Upper lobe of left lung (tissue), 6 donors: ENCODE results near the gene ADAMTSL4. TPM values are rescaled to one million over a fixed set of nuclear protein-coding genes. Genes with fewer than 3 reads are reported as not detected.
"Not testable (repeated sequence)": the region's sequence is repeated elsewhere in the genome, so short reads cannot be mapped to it uniquely, and the experiment has no call there.

Experiments used
- ATAC-seq, 2 donors: fragments of 200-7000 bp; cut with Tn5 transposase; one replicate each; pipeline ENCODE4 v1.9.1; 2022; ENCODE audit warnings: mild to moderate bottlenecking in 2 of 2, moderate library complexity in 2 of 2; ENCODE audit not compliant: low FRiP score in 2 of 2
- DNase-seq, 2 donors: peaks; one replicate each; pipeline ENCODE4 v3.0.0-alpha.2; 2019 to 2020
- H3K27ac ChIP-seq, 4 donors: fragments of 200-600 bp; sonication (generic); one replicate each; pipeline ENCODE4 v1.5.1; 2016 to 2019
- H3K27me3 ChIP-seq, 4 donors: fragments of 200-600 bp; sonication (generic); one replicate each; pipeline ENCODE4 v1.5.1; 2017 to 2019
- H3K36me3 ChIP-seq, 4 donors: fragments of 200-600 bp; sonication (generic); one replicate each; pipeline ENCODE4 v1.5.1; 2016 to 2019
- H3K4me1 ChIP-seq, 4 donors: fragments of 200-600 bp; sonication (generic); one replicate each; pipeline ENCODE4 v1.5.1; 2018 to 2019
- H3K4me3 ChIP-seq, 4 donors: fragments of 200-600 bp; sonication (generic); one replicate each; pipeline ENCODE4 v1.5.1; 2017 to 2019; ENCODE audit warnings: mild to moderate bottlenecking in 2 of 4, moderate library complexity in 1 of 4
- H3K9me3 ChIP-seq, 4 donors: fragments of 200-600 bp; sonication (generic); one replicate each; pipeline ENCODE4 v1.5.1; 2018 to 2019
- EP300 ChIP-seq, 4 donors: sonication (generic); formaldehyde crosslinking; IDR thresholded peaks; one replicate each; pipeline ENCODE4 v1.5.1; 2017; ENCODE audit warnings: antibody characterized with exemption in 4 of 4, control low read depth in 2 of 4
- POLR2A ChIP-seq, 4 donors: fragments of 450-650 bp; IDR thresholded peaks; one replicate each; pipeline ENCODE4 v1.5.1; 2016 to 2017; ENCODE audit warnings: antibody characterized with exemption in 4 of 4, mild to moderate bottlenecking in 2 of 4
- POLR2AphosphoS5 ChIP-seq, 2 donors: sonication (generic); formaldehyde crosslinking; IDR thresholded peaks; one replicate each; pipeline ENCODE4 v1.5.1; 2017; ENCODE audit warnings: antibody characterized with exemption in 2 of 2
- WGBS, 2 donors: methylation state at CpG; one replicate each; pipeline ENCODE4 v1.1.5; 2017 to 2018; 5-methylcytosine and 5-hydroxymethylcytosine counted together
- total RNA-seq, 6 donors: library from RNA; depleted of rRNA in 4 of 6; stranded (reverse); fragments of >200 nt in 4 of 6; gene quantifications; one replicate each; pipeline versions ENCODE4 v1.1.0 to v1.2.1, GENCODE V29; 2016 to 2021
- TF ChIP-seq, protein P1 (sequence below), 6 experiments: fragments of 450-650 bp in 4 of 6; fragments of 200-600 bp in 2 of 6; sonication (generic) in 2 of 6; IDR thresholded peaks; one replicate each; pipeline ENCODE4 v1.5.1; 2016 to 2019; ENCODE audit warnings: antibody characterized with exemption in 6 of 6
- donor health status: DM: no; HTN: no; CAD: no; lungs with moderate emphysema.
- donor health status: DM: no; HTN: yes; CAD: no; lungs with severe emphysema.

Gene ADAMTSL4
- total RNA-seq, 6 donors from 2014 or later, result 40.3 to 169 (median 139) TPM

DNA sequence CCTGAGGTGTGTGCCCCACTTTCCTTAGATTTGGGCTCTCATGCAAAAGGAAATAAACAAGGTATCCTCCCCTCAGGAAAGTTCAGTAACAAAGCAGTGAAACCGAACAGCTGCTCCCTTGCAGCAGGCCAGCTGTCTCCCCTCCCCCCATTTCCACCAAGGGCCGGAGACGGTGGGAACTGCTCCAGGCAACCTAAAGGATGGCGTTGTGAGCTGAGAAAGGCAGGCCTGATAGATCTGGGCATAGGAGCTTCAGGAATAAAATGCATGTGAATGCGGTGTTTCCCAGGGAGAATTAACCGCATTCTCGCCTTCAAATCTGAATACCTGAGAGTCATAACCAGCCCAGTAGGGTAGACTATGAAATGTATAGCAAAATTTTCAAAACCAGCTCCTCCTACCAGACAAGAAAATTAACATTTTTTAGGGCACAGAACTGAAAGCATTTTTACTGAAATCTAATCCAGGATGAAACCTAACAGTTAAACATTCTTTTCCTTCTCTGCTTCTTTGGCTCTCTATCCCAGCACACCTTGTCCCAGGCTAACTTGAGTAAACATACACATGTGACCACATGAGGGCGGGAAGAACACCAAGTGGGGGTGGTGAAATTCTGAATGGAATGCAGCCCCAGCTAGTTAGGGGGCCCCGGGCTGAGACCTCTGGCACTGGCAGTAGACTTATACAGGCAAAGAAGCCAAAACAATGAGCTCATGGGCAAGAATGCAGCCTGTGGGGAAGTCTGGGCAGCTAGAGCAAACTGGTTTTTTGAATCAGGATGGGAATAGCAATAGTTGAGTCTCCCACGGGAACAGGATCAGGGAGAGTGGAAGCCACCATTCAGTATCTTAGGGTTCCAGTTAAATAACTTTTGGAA is 18.7 kb downstream of the ADAMTSL4 start:
- peak overlapping the region in 3 of 4 donors; percentile 22 to 47 (median 39) for H3K4me3 ChIP-seq
- ATAC-seq (peak; percentile 56 to 85), DNase-seq (peak in 1 of 2 donors; percentile 95)
- H3K4me1 ChIP-seq, result peaks cover 95 to 100% (median 99%) of the 10 kb centered on the region in 4 donors
- TF ChIP-seq POLR2A (IDR thresholded peaks at IDR 0.05), result peak in 2 of 4 donors; percentile 47 to 63
- peak; percentile 88 to 92 for TF ChIP-seq POLR2AphosphoS5 (IDR thresholded peaks at IDR 0.05)
- peak; percentile 63 to 99 (median 88) for TF ChIP-seq EP300 (IDR thresholded peaks at IDR 0.05)
- TF ChIP-seq, protein P1, sequence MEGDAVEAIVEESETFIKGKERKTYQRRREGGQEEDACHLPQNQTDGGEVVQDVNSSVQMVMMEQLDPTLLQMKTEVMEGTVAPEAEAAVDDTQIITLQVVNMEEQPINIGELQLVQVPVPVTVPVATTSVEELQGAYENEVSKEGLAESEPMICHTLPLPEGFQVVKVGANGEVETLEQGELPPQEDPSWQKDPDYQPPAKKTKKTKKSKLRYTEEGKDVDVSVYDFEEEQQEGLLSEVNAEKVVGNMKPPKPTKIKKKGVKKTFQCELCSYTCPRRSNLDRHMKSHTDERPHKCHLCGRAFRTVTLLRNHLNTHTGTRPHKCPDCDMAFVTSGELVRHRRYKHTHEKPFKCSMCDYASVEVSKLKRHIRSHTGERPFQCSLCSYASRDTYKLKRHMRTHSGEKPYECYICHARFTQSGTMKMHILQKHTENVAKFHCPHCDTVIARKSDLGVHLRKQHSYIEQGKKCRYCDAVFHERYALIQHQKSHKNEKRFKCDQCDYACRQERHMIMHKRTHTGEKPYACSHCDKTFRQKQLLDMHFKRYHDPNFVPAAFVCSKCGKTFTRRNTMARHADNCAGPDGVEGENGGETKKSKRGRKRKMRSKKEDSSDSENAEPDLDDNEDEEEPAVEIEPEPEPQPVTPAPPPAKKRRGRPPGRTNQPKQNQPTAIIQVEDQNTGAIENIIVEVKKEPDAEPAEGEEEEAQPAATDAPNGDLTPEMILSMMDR (IDR thresholded peaks at IDR 0.05), result peak in 1 of 6 experiments; percentile 7
- peaks cover 0 to 31% (median 19%) of the 10 kb centered on the region in 4 donors for H3K36me3 ChIP-seq
- 1 to 2% methylated on average over 10 of the region's 10 CpGs for WGBS, 2 donors
- no peaks in the 10 kb centered on the region for H3K27me3 ChIP-seq
- peak overlapping the region; percentile 98 to 100 (median 100) for H3K27ac ChIP-seq
- no peaks in the 10 kb centered on the region for H3K9me3 ChIP-seq

DNA sequence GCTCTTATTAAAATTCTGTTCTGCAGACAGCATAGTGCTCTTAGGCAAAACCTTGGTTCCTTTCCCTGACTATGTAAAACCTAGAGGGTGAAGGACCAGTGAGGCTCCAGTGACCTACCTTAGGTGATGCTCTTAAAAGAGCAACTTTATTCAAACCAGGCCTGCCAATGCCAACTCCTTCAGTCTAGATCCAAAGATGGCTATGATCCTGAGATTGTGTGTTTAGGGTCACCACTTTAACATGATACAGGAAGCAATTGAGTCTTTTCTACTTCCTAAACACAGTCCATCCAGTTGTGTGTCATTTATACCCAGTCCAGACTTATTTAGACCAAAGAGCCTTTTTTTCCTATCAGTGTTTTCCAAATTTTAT is 19.4 kb downstream of the ADAMTSL4 start:
- ATAC-seq (peak; percentile 1 to 2), DNase-seq (no peak)
- Histone ChIP-seq H3K27ac (peak overlapping the region; percentile 98 to 100 (median 100)), H3K36me3 (peaks cover 4 to 37% (median 26%) of the 10 kb centered on the region in 4 donors), H3K4me3 (peak overlapping the region in 3 of 4 donors; percentile 22 to 47 (median 39)), H3K9me3 (no peaks in the 10 kb centered on the region), H3K27me3 (no peaks in the 10 kb centered on the region), H3K4me1 (peaks cover 95 to 100% (median 99%) of the 10 kb centered on the region in 4 donors)
- TF ChIP-seq, protein P1 (IDR thresholded peaks at IDR 0.05), result no peak
- TF ChIP-seq POLR2AphosphoS5 (IDR thresholded peaks at IDR 0.05), result no peak
- no peak for TF ChIP-seq POLR2A (IDR thresholded peaks at IDR 0.05)
- TF ChIP-seq EP300 (IDR thresholded peaks at IDR 0.05), result no peak

DNA sequence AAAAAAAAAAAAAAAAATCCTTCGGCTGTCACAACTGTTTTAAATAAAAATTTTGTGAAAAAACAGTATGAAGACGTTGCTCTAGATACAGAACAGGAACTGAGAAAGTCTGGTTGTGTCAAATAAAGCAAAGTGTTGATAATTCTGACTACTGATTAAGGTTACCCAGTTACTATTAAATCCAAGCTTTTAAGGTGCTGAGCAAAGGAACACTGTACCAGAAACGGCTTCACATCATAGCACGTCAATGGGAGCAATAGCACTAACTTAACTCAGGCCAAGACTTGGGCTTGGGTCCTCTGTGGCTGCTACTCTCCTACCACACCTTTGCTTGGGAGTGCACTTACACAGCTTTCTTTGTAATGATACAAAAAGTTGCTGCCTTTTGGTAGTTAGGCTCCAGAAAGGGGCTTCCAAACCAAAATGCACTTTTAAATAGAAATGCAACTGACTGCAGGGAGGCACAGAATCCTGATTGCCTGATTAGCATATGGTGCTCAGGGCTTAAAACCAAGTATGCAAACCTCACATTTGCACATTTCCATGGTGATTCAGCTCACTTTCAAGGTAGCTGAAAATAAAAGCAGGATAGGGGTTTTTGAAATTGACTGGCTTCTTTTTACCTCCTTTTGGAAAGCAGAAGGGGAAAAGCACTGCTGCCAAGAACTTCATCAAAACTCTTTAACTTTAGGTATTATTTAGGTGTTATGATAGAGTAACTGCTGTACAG is 23.9 kb downstream of the ADAMTSL4 start:
- peak overlapping the region in 3 of 4 donors; percentile 61 to 93 (median 83) for H3K4me3 ChIP-seq
- TF ChIP-seq POLR2A (IDR thresholded peaks at IDR 0.05), result peak in 1 of 4 donors; percentile 10
- no peak for TF ChIP-seq EP300 (IDR thresholded peaks at IDR 0.05)
- peak in 1 of 2 donors; percentile 29 for TF ChIP-seq POLR2AphosphoS5 (IDR thresholded peaks at IDR 0.05)
- TF ChIP-seq, protein P1 (IDR thresholded peaks at IDR 0.05), result no peak
- H3K27ac ChIP-seq, result peak overlapping the region; percentile 98 to 100 (median 99)
- ATAC-seq (no peak), DNase-seq (no peak)
- H3K4me1 ChIP-seq, result peaks cover 70 to 80% (median 75%) of the 10 kb centered on the region in 4 donors
- H3K9me3 ChIP-seq, result no peaks in the 10 kb centered on the region
- no peaks in the 10 kb centered on the region for H3K27me3 ChIP-seq
- 47 to 53% methylated on average over 4 of the region's 4 CpGs for WGBS, 2 donors
- H3K36me3 ChIP-seq, result peaks cover 35 to 82% (median 57%) of the 10 kb centered on the region in 4 donors

DNA sequence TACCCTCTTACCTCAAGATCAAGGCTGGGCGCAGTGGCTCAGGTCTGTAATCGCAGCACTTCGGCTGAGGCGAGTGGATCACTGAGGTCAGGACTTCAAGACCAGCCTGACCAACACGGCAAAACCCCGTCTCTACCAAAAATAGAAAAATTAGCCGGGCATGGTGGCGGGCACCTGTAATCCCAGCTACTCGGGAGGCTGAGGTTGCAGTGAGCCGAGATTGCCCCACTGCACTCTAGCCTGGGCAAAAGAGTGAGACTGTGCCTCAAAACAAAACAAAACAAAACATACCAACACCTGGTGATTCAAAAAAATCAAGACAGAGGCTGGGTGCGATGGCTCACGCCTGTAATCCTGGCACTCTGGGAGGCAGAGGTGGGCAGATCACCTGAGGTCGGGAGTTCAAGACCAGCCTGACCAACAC is 24.5 kb downstream of the ADAMTSL4 start:
- DNase-seq, result not testable (repeated sequence)
- peaks cover 65 to 74% (median 71%) of the 10 kb centered on the region in 4 donors for H3K4me1 ChIP-seq
- H3K36me3 ChIP-seq, result peaks cover 35 to 83% (median 57%) of the 10 kb centered on the region in 4 donors

More for the DNA sequence above, 24.5 kb downstream of the ADAMTSL4 start:
- not testable (repeated sequence) for ATAC-seq, H3K9me3 ChIP-seq, H3K27me3 ChIP-seq
- peak overlapping the region; percentile 98 to 100 (median 99) for H3K27ac ChIP-seq
- WGBS, 2 donors, result 64 to 86% methylated on average over 12 to 13 of the region's 13 CpGs
- TF ChIP-seq POLR2A (IDR thresholded peaks at IDR 0.05) (peak in 2 of 4 donors; percentile 22 to 36), POLR2AphosphoS5 (IDR thresholded peaks at IDR 0.05) (peak in 1 of 2 donors; percentile 45)
- H3K4me3 ChIP-seq, result peak overlapping the region in 3 of 4 donors; percentile 61 to 93 (median 83)
